Endothelial cell of umbilical vein (primary cell): ENCODE data around the gene LNPK. TPM values are rescaled to one million over a fixed set of nuclear protein-coding genes. Genes with fewer than 3 reads are reported as not detected.

Experiments
- BruUV-seq: library from RNA; stranded (reverse); fragments of 400-500 nt; replicated peaks from 2 replicates; lab custom pipeline; 2021; lab: Mats Ljungman, UMichigan
- CTCF ChIA-PET: fragments of 300-600, 350-600 bp; sonication (Branson Sonifier 250); formaldehyde crosslinking; loops from one replicate; lab custom pipeline; 2021; ENCODE audit warnings: antibody characterized with exemption, inconsistent platforms; lab: Charles Lee
- POLR2A ChIA-PET: fragments of 300-600, 350-600 bp; sonication (Branson Sonifier 250); formaldehyde crosslinking; loops from one replicate; lab custom pipeline; 2021; ENCODE audit warnings: antibody characterized with exemption, inconsistent platforms; lab: Charles Lee
- DNase-seq: peaks from one replicate; pipeline ENCODE4 v3.0.0-alpha.2; 2011; ENCODE audit warnings: low read depth, low spot score
- FAIRE-seq: peaks from 2 replicates; lab custom pipeline; 2011; peaks lifted over from hg19 to GRCh38; lab: Jason Lieb, UNC
- H2AFZ ChIP-seq: 2 replicates; pipeline ENCODE4 v1.6.0; 2012; ENCODE audit warnings: low read depth, low read length, control low read depth, inconsistent platforms
- H3K27ac ChIP-seq: 2 replicates; pipeline ENCODE4 v1.5.1; 2011; ENCODE audit warnings: low read depth, mild to moderate bottlenecking, control low read depth, low read length, moderate library complexity; ENCODE audit not compliant: insufficient read depth
- H3K27me3 ChIP-seq, 2 experiments: 2 replicates each; pipeline versions ENCODE4 v1.6.0 to v1.6.1; 2011; ENCODE audit warnings: low read length in 2 of 2, mixed read lengths in 1 of 2; ENCODE audit not compliant: control insufficient read depth in 2 of 2, insufficient read depth in 2 of 2
- H3K36me3 ChIP-seq, 2 experiments: 2 replicates in 1 of 2; 3 replicates in 1 of 2; pipeline ENCODE4 v1.5.1; 2011; ENCODE audit warnings: low read length in 2 of 2, mild to moderate bottlenecking in 1 of 2, moderate library complexity in 1 of 2; ENCODE audit not compliant: control insufficient read depth in 2 of 2, insufficient read depth in 2 of 2; ENCODE audit errors: extremely low read depth in 1 of 2
- H3K4me1 ChIP-seq: 3 replicates; pipeline ENCODE4 v1.5.1; 2011; ENCODE audit warnings: mild to moderate bottlenecking, low read length; ENCODE audit not compliant: control insufficient read depth, insufficient read depth; ENCODE audit errors: extremely low read depth
- H3K4me2 ChIP-seq: 2 replicates; pipeline ENCODE4 v1.6.1; 2011; ENCODE audit warnings: low read length, control low read depth, mixed read lengths; ENCODE audit not compliant: insufficient read depth
- H3K4me3 ChIP-seq, 3 experiments: fragments of 200-600 bp in 1 of 3; sonication (generic), shearing (Covaris generic) in 1 of 3; replicated peaks in 1 of 3; 2 replicates each; pipeline ENCODE4 v1.5.1; 2011 to 2016; ENCODE audit warnings: control low read depth in 3 of 3, low read length in 3 of 3, mild to moderate bottlenecking in 2 of 3, inconsistent platforms in 1 of 3, low read depth in 1 of 3, moderate library complexity in 1 of 3; ENCODE audit not compliant: insufficient read depth in 1 of 3
- H3K79me2 ChIP-seq: 2 replicates; pipeline ENCODE4 v1.6.0; 2012; ENCODE audit warnings: low read length, inconsistent platforms; ENCODE audit not compliant: control insufficient read depth, insufficient read depth
- H3K9ac ChIP-seq: replicated peaks from 2 replicates; pipeline ENCODE3; 2011; ENCODE audit warnings: low read length, control low read depth; ENCODE audit not compliant: insufficient read depth; ENCODE audit errors: extremely low read depth
- H3K9me1 ChIP-seq: replicated peaks from 3 replicates; pipeline ENCODE4 v1.6.0; 2011; ENCODE audit warnings: mild to moderate bottlenecking, low read length; ENCODE audit not compliant: control insufficient read depth, insufficient read depth; ENCODE audit errors: extremely low read depth
- H3K9me3 ChIP-seq: replicated peaks from 2 replicates; pipeline ENCODE4 v1.5.1; 2012; ENCODE audit warnings: low read length, inconsistent platforms; ENCODE audit not compliant: control insufficient read depth, insufficient read depth
- H4K20me1 ChIP-seq: replicated peaks from 2 replicates; pipeline ENCODE3; 2011; ENCODE audit warnings: mild to moderate bottlenecking, low read length; ENCODE audit not compliant: control insufficient read depth, insufficient read depth; ENCODE audit errors: extremely low read depth
- CTCF ChIP-seq, 2 donors: IDR thresholded peaks; 1 replicate in 1 of 2; 2 replicates in 1 of 2; pipeline ENCODE4 v1.5.1; 2011; ENCODE audit warnings: low read length in 2 of 2, mild to moderate bottlenecking in 2 of 2, moderate library complexity in 2 of 2, control low read depth in 1 of 2, inconsistent platforms in 1 of 2, low read depth in 1 of 2; ENCODE audit not compliant: insufficient read depth in 1 of 2; ENCODE audit errors: extremely low read depth in 1 of 2
- EZH2 ChIP-seq: IDR thresholded peaks from 2 replicates; pipeline ENCODE4 v1.6.1; 2012; ENCODE audit warnings: borderline replicate concordance, low read depth, mild to moderate bottlenecking, moderate library complexity, low read length, inconsistent platforms; ENCODE audit not compliant: severe bottlenecking
- FOS ChIP-seq: IDR thresholded peaks from 2 replicates; pipeline ENCODE4 v1.6.1; 2011; ENCODE audit warnings: mild to moderate bottlenecking, low read length, moderate library complexity, borderline replicate concordance; ENCODE audit not compliant: insufficient read depth
- GATA2 ChIP-seq: IDR thresholded peaks from 2 replicates; pipeline ENCODE4 v1.7.0; 2011; ENCODE audit warnings: low read depth, mild to moderate bottlenecking, moderate library complexity, mixed read lengths, low read length; ENCODE audit not compliant: insufficient read length, insufficient read depth
- JUN ChIP-seq: IDR thresholded peaks from 2 replicates; pipeline ENCODE4 v1.6.1; 2011; ENCODE audit warnings: borderline replicate concordance, low read depth; ENCODE audit not compliant: insufficient read length, insufficient read depth
- MAX ChIP-seq: IDR thresholded peaks from 2 replicates; pipeline ENCODE4 v1.6.1; 2011; ENCODE audit not compliant: insufficient read depth, insufficient read length
- MYC ChIP-seq: IDR thresholded peaks from one replicate; pipeline ENCODE4 v1.6.1; 2011; ENCODE audit warnings: mild to moderate bottlenecking, low read depth, low read length
- POLR2A ChIP-seq: IDR thresholded peaks from 2 replicates; pipeline ENCODE4 v1.6.1; 2012; ENCODE audit warnings: low read depth, mild to moderate bottlenecking, control low read depth, low read length
- POLR2AphosphoS5 ChIP-seq: IDR thresholded peaks from 2 replicates; pipeline ENCODE4 v1.6.1; 2012; ENCODE audit warnings: low read depth, mild to moderate bottlenecking, control low read depth, low read length, moderate library complexity; ENCODE audit not compliant: insufficient read depth
- dilution Hi-C: fragments of 300-500 bp; cut with MboI; formaldehyde crosslinking; loops from one replicate; pipeline ENCODE4 v1.15.0; 2019; ENCODE audit warnings: low sequenced_read_pairs; ENCODE audit not compliant: extremely low pct_ligation_motif_present
- intact Hi-C: fragments of 100-400 bp; cut with micrococcal nuclease; formaldehyde crosslinking; loops from one replicate; pipeline ENCODE4 v1.10.0; 2022
- polyA plus RNA-seq, 4 experiments: library from polyadenylated mRNA; depleted of rRNA in 3 of 4; stranded (reverse) in 3 of 4; unstranded in 1 of 4; fragments of >200 nt; gene quantifications; 2 replicates each; pipeline versions ENCODE4 v1.2.1 to v1.2.3, GENCODE V29; 2011 to 2012; ENCODE audit warnings: missing spikeins in 1 of 4
- total RNA-seq: library from RNA; stranded (reverse); gene quantifications from 2 replicates; pipeline ENCODE4 v1.2.3, GENCODE V29; 2021

Gene LNPK
- total and polyA plus RNA-seq, 2 donors (not counting 3 experiments of a cell fraction or from before 2014, with no cell fraction given) = 2.4 to 11.2 TPM

GRCh38 chr2:175965773-175966172, 36.3 kb downstream of the LNPK start:
- Histone ChIP-seq H3K9ac (no peak overlapping the region), H3K4me1 (no peaks in the 10 kb centered on the region), H3K4me3 (no peak overlapping the region), H3K27ac (no peak overlapping the region), H2AFZ (no peak overlapping the region), H3K4me2 (no peak overlapping the region), H3K9me1 (no peaks in the 10 kb centered on the region), H3K79me2 (no peaks in the 10 kb centered on the region), H3K36me3 (peaks cover 0 to 3% of the 10 kb centered on the region in 2 experiments), H3K27me3 (no peaks in the 10 kb centered on the region), H3K9me3 (no peaks in the 10 kb centered on the region), H4K20me1 (no peaks in the 10 kb centered on the region)
- no TSS peak for BruUV-seq
- intact Hi-C loops (no loop called here), dilution Hi-C loops (no loop called here)
- FAIRE-seq = no peak
- ChIA-PET POLR2A (no interaction called here), CTCF (interaction anchor here (1.5 kb wide), 1 partner anchor 9 kb away, joined by 4 read pairs; no protein-coding TSS in a partner anchor)
- no peak for DNase-seq
- TF ChIP-seq POLR2A (no peak), GATA2 (no peak), EZH2 (no peak), JUN (no peak), POLR2AphosphoS5 (no peak), FOS (no peak), MAX (no peak), CTCF (IDR thresholded peaks at IDR 0.05; ENCODE audit: extremely low read depth in 1 of 2, insufficient read depth in 1 of 2, low read depth in 1 of 2, low read length in 2 of 2) (no peak), MYC (no peak)
